SH-SY5Y (cell line): Measurements from ENCODE around the gene SHISA9.

Experiments
- GATA2 ChIP-seq: IDR thresholded peaks from 2 replicates; pipeline ENCODE4 v1.6.1; 2011; ENCODE audit warnings: mild to moderate bottlenecking, low read depth, low read length
- GATA3 ChIP-seq: IDR thresholded peaks from 2 replicates; pipeline ENCODE4 v1.6.1; 2011; ENCODE audit warnings: low read depth, mild to moderate bottlenecking, low read length, moderate library complexity

The SHISA9 gene

GRCh38 chr16:13153696-13154095, 252.3 kb downstream of the SHISA9 start:
- TF ChIP-seq GATA3 (no peak), GATA2 (no peak)

GRCh38 chr16:13154799-13155198, 253.4 kb downstream of the SHISA9 start:
- TF ChIP-seq GATA3 (no peak), GATA2 (no peak)

GRCh38 chr16:13155377-13155776, 254.0 kb downstream of the SHISA9 start:
- no peak for TF ChIP-seq GATA3
- TF ChIP-seq GATA2, result no peak

GRCh38 chr16:13155780-13156179, 254.4 kb downstream of the SHISA9 start:
- TF ChIP-seq GATA2 (no peak), GATA3 (no peak)

- TF ChIP-seq GATA3 (no peak), GATA2 (no peak)
These were observed 255.7 kb downstream of the SHISA9 start for GRCh38 chr16:13157082-13157481.

- TF ChIP-seq GATA2 (no peak), GATA3 (no peak)
These were observed 257.0 kb downstream of the SHISA9 start for GRCh38 chr16:13158427-13158826.

- no peak for TF ChIP-seq GATA2
These were observed 263.6 kb downstream of the SHISA9 start for GRCh38 chr16:13165024-13165423.

- TF ChIP-seq GATA2 (no peak), GATA3 (no peak)
These were observed 266.7 kb downstream of the SHISA9 start for GRCh38 chr16:13168091-13168572.

GRCh38 chr16:13171313-13171712, 269.9 kb downstream of the SHISA9 start:
- TF ChIP-seq GATA2 (no peak), GATA3 (no peak)

GRCh38 chr16:13176711-13177110, 275.3 kb downstream of the SHISA9 start:
- no peak for TF ChIP-seq GATA3
- no peak for TF ChIP-seq GATA2

- TF ChIP-seq GATA2 (no peak), GATA3 (no peak)
These were observed 276.9 kb downstream of the SHISA9 start for GRCh38 chr16:13178318-13178717.

GRCh38 chr16:13181432-13181831, 280.0 kb downstream of the SHISA9 start:
- TF ChIP-seq GATA2, result no peak
- no peak for TF ChIP-seq GATA3

- TF ChIP-seq GATA3, result no peak
- no peak for TF ChIP-seq GATA2
These were observed 285.4 kb downstream of the SHISA9 start for GRCh38 chr16:13186813-13187212.

GRCh38 chr16:13189250-13189649, 287.9 kb downstream of the SHISA9 start:
- TF ChIP-seq GATA2 (no peak), GATA3 (no peak)

GRCh38 chr16:13193721-13194120, 292.3 kb downstream of the SHISA9 start:
- TF ChIP-seq GATA2 (no peak), GATA3 (no peak)

GRCh38 chr16:13194766-13195165, 293.4 kb downstream of the SHISA9 start:
- no peak for TF ChIP-seq GATA2
- no peak for TF ChIP-seq GATA3
